HEK293 (cell line): ENCODE measurements around the gene LMCD1.

Experiments used
- GFI1B ChIP-seq: fragments of 450-650 bp; formaldehyde crosslinking; IDR thresholded peaks from 2 replicates; pipeline ENCODE4 v1.5.1; 2016; ENCODE audit warnings: missing biosample characterization, missing genetic modification characterization
- GLIS1 ChIP-seq: fragments of 450-650 bp; formaldehyde crosslinking; IDR thresholded peaks from 2 replicates; pipeline ENCODE4 v1.5.1; 2016; ENCODE audit warnings: missing biosample characterization, missing genetic modification characterization
- KLF8 ChIP-seq: fragments of 450-650 bp; formaldehyde crosslinking; IDR thresholded peaks from 2 replicates; pipeline ENCODE4 v1.5.1; 2016; ENCODE audit warnings: missing biosample characterization, missing genetic modification characterization
- PRDM10 ChIP-seq: fragments of 450-650 bp; formaldehyde crosslinking; IDR thresholded peaks from 2 replicates; pipeline ENCODE4 v1.5.1; 2016; ENCODE audit warnings: missing biosample characterization, missing genetic modification characterization
- REPIN1 ChIP-seq: fragments of 450-650 bp; formaldehyde crosslinking; IDR thresholded peaks from 2 replicates; pipeline ENCODE4 v1.5.1; 2017; ENCODE audit warnings: missing biosample characterization, missing genetic modification characterization, low read depth
- SALL2 ChIP-seq: fragments of 450-650 bp; formaldehyde crosslinking; IDR thresholded peaks from 2 replicates; pipeline ENCODE4 v1.5.0; 2017; ENCODE audit warnings: missing biosample characterization, mild to moderate bottlenecking, missing genetic modification characterization, borderline replicate concordance
- SCRT2 ChIP-seq: fragments of 450-650 bp; formaldehyde crosslinking; IDR thresholded peaks from 2 replicates; pipeline ENCODE4 v1.5.1; 2016; ENCODE audit warnings: missing biosample characterization, missing genetic modification characterization
- SP3 ChIP-seq: fragments of 450-650 bp; formaldehyde crosslinking; IDR thresholded peaks from 2 replicates; pipeline ENCODE4 v1.5.1; 2016; ENCODE audit warnings: missing biosample characterization, missing genetic modification characterization
- ZBTB17 ChIP-seq: fragments of 450-650 bp; formaldehyde crosslinking; IDR thresholded peaks from 2 replicates; pipeline ENCODE4 v1.5.1; 2016; ENCODE audit warnings: missing biosample characterization, missing genetic modification characterization
- ZBTB20 ChIP-seq: fragments of 450-650 bp; formaldehyde crosslinking; IDR thresholded peaks from 2 replicates; pipeline ENCODE4 v1.5.1; 2016; ENCODE audit warnings: missing biosample characterization, missing genetic modification characterization
- ZBTB8A ChIP-seq: fragments of 450-650 bp; formaldehyde crosslinking; IDR thresholded peaks from 2 replicates; pipeline ENCODE4 v1.5.1; 2016; ENCODE audit warnings: missing biosample characterization, missing genetic modification characterization
- ZNF266 ChIP-seq: fragments of 450-650 bp; formaldehyde crosslinking; IDR thresholded peaks from 2 replicates; pipeline ENCODE4 v1.5.1; 2016; ENCODE audit warnings: missing biosample characterization, missing genetic modification characterization, low read depth
- ZNF280D ChIP-seq: fragments of 450-650 bp; formaldehyde crosslinking; IDR thresholded peaks from 2 replicates; pipeline ENCODE4 v1.5.1; 2016; ENCODE audit warnings: missing biosample characterization, missing genetic modification characterization
- ZNF510 ChIP-seq: fragments of 450-650 bp; formaldehyde crosslinking; IDR thresholded peaks from 2 replicates; pipeline ENCODE4 v1.5.1; 2018; ENCODE audit warnings: mild to moderate bottlenecking, missing genetic modification characterization, missing biosample characterization; ENCODE audit not compliant: insufficient replicate concordance
- ZNF530 ChIP-seq: fragments of 450-650 bp; formaldehyde crosslinking; IDR thresholded peaks from 2 replicates; pipeline ENCODE4 v1.5.1; 2016; ENCODE audit warnings: low read depth, missing biosample characterization, missing genetic modification characterization
- ZNF670 ChIP-seq: fragments of 450-650 bp; formaldehyde crosslinking; IDR thresholded peaks from 2 replicates; pipeline ENCODE4 v1.5.1; 2016; ENCODE audit warnings: missing biosample characterization, missing genetic modification characterization, low read depth
- ZNF843 ChIP-seq: fragments of 450-650 bp; formaldehyde crosslinking; IDR thresholded peaks from 2 replicates; pipeline ENCODE4 v1.5.1; 2016; ENCODE audit warnings: missing biosample characterization, missing genetic modification characterization
- ZXDB ChIP-seq: fragments of 450-650 bp; formaldehyde crosslinking; IDR thresholded peaks from 2 replicates; pipeline ENCODE4 v1.5.1; 2016; ENCODE audit warnings: missing biosample characterization, missing genetic modification characterization
- TF ChIP-seq, protein P1 (sequence below): fragments of 450-650 bp; formaldehyde crosslinking; IDR thresholded peaks from 2 replicates; pipeline ENCODE4 v1.5.1; 2016; ENCODE audit warnings: missing biosample characterization, missing genetic modification characterization

The LMCD1 gene

DNA sequence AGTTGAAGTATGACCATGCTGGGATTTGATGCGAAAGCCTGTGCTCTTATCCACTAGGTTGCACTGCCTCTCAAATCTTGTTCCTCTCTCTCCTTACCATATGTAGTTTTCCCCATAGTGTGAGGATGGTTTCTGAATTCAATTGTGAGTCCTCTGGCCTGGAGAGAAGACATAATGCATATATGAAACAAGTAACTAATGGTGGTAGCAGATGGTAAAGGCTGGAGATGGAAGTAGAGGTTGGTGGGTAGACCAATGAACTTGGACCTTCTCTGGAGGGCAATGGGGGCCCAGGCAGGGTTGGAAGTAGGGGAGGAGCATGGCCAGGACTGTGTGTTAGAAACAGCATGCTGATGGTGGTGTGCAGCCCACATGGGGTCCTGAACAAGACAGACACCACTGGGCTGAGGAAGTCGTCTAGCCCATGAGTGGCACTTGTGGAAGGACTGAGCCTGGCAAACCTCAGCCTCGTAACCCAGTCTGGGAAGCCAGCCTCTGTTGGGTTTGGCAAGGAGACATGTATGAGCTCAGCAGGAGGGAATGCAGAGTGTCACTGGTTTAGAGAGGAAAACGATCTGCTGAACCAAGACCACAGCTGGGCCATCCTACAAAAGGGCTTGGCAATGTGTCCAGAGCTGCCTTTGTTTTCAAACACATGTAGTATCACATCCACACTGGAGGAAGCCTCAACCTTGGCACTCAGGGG is 18.5 kb upstream of the LMCD1 start (continued):
- TF ChIP-seq, protein P1, sequence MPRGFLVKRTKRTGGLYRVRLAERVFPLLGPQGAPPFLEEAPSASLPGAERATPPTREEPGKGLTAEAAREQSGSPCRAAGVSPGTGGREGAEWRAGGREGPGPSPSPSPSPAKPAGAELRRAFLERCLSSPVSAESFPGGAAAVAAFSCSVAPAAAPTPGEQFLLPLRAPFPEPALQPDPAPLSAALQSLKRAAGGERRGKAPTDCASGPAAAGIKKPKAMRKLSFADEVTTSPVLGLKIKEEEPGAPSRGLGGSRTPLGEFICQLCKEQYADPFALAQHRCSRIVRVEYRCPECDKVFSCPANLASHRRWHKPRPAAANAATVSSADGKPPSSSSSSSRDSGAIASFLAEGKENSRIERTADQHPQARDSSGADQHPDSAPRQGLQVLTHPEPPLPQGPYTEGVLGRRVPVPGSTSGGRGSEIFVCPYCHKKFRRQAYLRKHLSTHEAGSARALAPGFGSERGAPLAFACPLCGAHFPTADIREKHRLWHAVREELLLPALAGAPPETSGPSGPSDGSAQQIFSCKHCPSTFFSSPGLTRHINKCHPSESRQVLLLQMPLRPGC (tag by site-specific recombination) = no peak
- TF ChIP-seq ZBTB20 (tag by site-specific recombination) = 0 out of 2 replicates have a peak, but pooled peaks have one; percentile 17
- TF ChIP-seq PRDM10 = 0 out of 2 replicates have a peak, but pooled peaks have one; percentile 32
- no peak for TF ChIP-seq ZNF266 (tag by site-specific recombination)
- no peak for TF ChIP-seq ZNF280D
- 0 out of 2 replicates have a peak, but pooled peaks have one; percentile 27 for TF ChIP-seq KLF8 (tag by site-specific recombination)
- TF ChIP-seq ZXDB = peak; percentile 66
- no peak for TF ChIP-seq SALL2
- TF ChIP-seq ZBTB17 = peak; percentile 71
- peak; percentile 44 for TF ChIP-seq SCRT2 (tag by site-specific recombination)
- TF ChIP-seq ZNF510 = no peak
- no peak for TF ChIP-seq ZNF530 (tag by site-specific recombination)
- TF ChIP-seq GLIS1 (tag by site-specific recombination) = peak; percentile 55
- TF ChIP-seq REPIN1 = no peak
- TF ChIP-seq GFI1B (tag by site-specific recombination) = peak; percentile 44; the same call in 1 of the 2 replicates
- TF ChIP-seq ZNF670 = no peak
- TF ChIP-seq SP3 (tag by site-specific recombination) = peak; percentile 31; the same call in 1 of the 2 replicates
- TF ChIP-seq ZBTB8A (tag by site-specific recombination) = peak; percentile 22; the same call in 1 of the 2 replicates
- 0 out of 2 replicates have a peak, but pooled peaks have one; percentile 55 for TF ChIP-seq ZNF843 (tag by site-specific recombination)
